Fibroblast of lung (primary cell): ENCODE results near the gene TYMS. TPM values are rescaled to one million over a fixed set of nuclear protein-coding genes. Genes with fewer than 3 reads are reported as not detected.

Source experiments
- DNase-seq, 2 donors: peaks; one replicate each; pipeline versions ENCODE4 v3.0.0 to v3.0.0-alpha.2; 2010; ENCODE audit warnings: low read depth in 2 of 2
- H2AFZ ChIP-seq: 2 replicates; pipeline ENCODE4 v1.5.1; 2012; ENCODE audit warnings: low read length, control low read depth, inconsistent platforms
- H3K27ac ChIP-seq: 2 replicates; pipeline ENCODE4 v1.5.1; 2011; ENCODE audit warnings: low read length, control low read depth; ENCODE audit not compliant: insufficient read depth
- H3K27me3 ChIP-seq: 2 replicates; pipeline ENCODE4 v1.5.1; 2011; ENCODE audit warnings: mild to moderate bottlenecking, low read length; ENCODE audit not compliant: control insufficient read depth, insufficient read depth
- H3K36me3 ChIP-seq: 2 replicates; pipeline ENCODE4 v1.5.1; 2011; ENCODE audit warnings: low read length; ENCODE audit not compliant: control insufficient read depth, insufficient read depth
- H3K4me1 ChIP-seq: 2 replicates; pipeline ENCODE4 v1.5.1; 2011; ENCODE audit warnings: low read length; ENCODE audit not compliant: control insufficient read depth, insufficient read depth; ENCODE audit errors: extremely low read depth
- H3K4me2 ChIP-seq: 2 replicates; pipeline ENCODE4 v1.5.1; 2011; ENCODE audit warnings: low read length, control low read depth; ENCODE audit not compliant: insufficient read depth; ENCODE audit errors: extremely low read depth
- H3K4me3 ChIP-seq, 4 experiments: fragments of 200-600 bp in 1 of 4; sonication (generic) in 1 of 4; replicated peaks in 1 of 4; 2 replicates each; pipeline ENCODE4 v1.5.1; 2011 to 2016; ENCODE audit warnings: low read length in 4 of 4, low read depth in 3 of 4, mild to moderate bottlenecking in 3 of 4, control low read depth in 2 of 4, inconsistent platforms in 1 of 4, mixed read lengths in 1 of 4; ENCODE audit not compliant: insufficient read depth in 1 of 4; ENCODE audit errors: control extremely low read depth in 1 of 4
- H3K79me2 ChIP-seq: 2 replicates; pipeline ENCODE4 v1.5.1; 2012; ENCODE audit warnings: mild to moderate bottlenecking, low read length, inconsistent platforms; ENCODE audit not compliant: control insufficient read depth, insufficient read depth
- H3K9ac ChIP-seq: 2 replicates; pipeline ENCODE4 v1.5.1; 2011; ENCODE audit warnings: mild to moderate bottlenecking, low read length, control low read depth; ENCODE audit not compliant: insufficient read depth
- H3K9me3 ChIP-seq: 2 replicates; pipeline ENCODE4 v1.5.1; 2012; ENCODE audit warnings: low read depth, low read length; ENCODE audit not compliant: control insufficient read depth, insufficient read depth
- H4K20me1 ChIP-seq: 2 replicates; pipeline ENCODE4 v1.5.1; 2011; ENCODE audit warnings: low read length; ENCODE audit not compliant: control insufficient read depth, insufficient read depth; ENCODE audit errors: extremely low read depth
- CTCF ChIP-seq, 2 donors: IDR thresholded peaks in 1 of 2; conservative IDR thresholded peaks in 1 of 2; 1 replicate in 1 of 2; 2 replicates in 1 of 2; pipeline ENCODE4 v1.5.1; 2011 to 2012; ENCODE audit warnings: low read length in 2 of 2, control low read depth in 1 of 2, inconsistent platforms in 1 of 2, low read depth in 1 of 2, mild to moderate bottlenecking in 1 of 2
- EZH2 ChIP-seq: IDR thresholded peaks from 2 replicates; pipeline ENCODE4 v1.5.1; 2012; ENCODE audit warnings: low read length, control low read depth, mild to moderate bottlenecking; ENCODE audit errors: missing control alignments
- polyA plus RNA-seq, 2 donors: library from polyadenylated mRNA; depleted of rRNA in 1 of 2; stranded (reverse) in 1 of 2; unstranded in 1 of 2; fragments of >200 nt; gene quantifications; 2 replicates each; pipeline ENCODE4 v1.2.1, GENCODE V29; 2011 to 2012; ENCODE audit warnings: missing spikeins in 1 of 2
- total RNA-seq: library from RNA; depleted of rRNA; stranded (reverse); fragments of >200 nt; gene quantifications from 2 replicates; pipeline ENCODE4 v1.2.1, GENCODE V29; 2014

Gene TYMS
- total and polyA plus RNA-seq, 2 donors (not counting 1 experiment from before 2014, with no cell fraction given), result 16.8 to 45.4 TPM

DNA sequence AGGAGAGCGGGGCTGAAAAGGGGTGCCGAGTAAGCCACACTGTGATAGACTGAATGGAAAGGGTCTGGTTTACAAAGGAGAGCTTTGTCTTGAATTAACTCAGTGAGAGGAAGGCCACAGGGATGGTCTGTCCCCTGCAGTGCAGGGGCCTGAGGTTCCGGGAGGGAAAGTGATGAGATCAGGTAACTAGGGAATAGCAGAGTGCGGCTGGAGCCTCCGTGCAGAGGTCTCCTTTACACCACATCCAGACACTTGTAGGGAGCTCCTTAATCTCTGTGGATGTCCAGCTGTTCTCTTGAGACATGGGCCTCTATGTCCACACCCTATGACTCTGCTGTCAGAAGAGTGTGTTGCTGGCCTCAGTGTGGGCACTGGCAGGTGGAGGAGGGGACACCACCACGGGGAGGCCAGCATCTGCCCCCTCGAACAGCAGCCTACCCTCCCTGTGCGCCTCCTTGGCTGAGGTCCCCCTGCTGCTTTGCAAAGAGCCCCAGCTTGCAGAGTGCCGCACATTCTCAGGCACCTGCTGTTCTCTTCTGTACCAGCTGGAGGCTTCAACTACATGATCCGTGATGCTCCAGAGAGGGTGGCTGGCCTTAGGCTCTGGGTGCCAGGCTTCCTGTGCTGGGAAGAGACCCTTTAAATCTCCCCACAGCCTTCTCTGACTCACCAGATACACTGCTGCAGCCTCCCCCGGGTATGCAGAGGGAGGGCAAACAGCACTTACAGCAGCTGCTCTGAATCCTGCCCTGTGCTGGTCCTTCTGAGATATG lies 29.1 kb downstream of the TYMS start:
- Histone ChIP-seq H3K79me2 (no peaks in the 10 kb centered on the region), H3K4me3 (no peak overlapping the region), H3K4me2 (no peak overlapping the region), H3K4me1 (no peaks in the 10 kb centered on the region), H3K27ac (no peak overlapping the region), H3K36me3 (peaks cover 7% of the 10 kb centered on the region), H4K20me1 (no peaks in the 10 kb centered on the region), H2AFZ (no peak overlapping the region), H3K9me3 (no peaks in the 10 kb centered on the region), H3K27me3 (no peaks in the 10 kb centered on the region), H3K9ac (no peak overlapping the region)
- TF ChIP-seq CTCF (conservative IDR thresholded peaks at IDR 0.05 in 1 of 2, IDR thresholded peaks at IDR 0.05 in 1 of 2; ENCODE audit: low read depth in 1 of 2, low read length in 2 of 2), result no peak
- no peak for TF ChIP-seq EZH2
- peak in 1 of 2 donors; percentile 5 for DNase-seq

GRCh38 chr18:688323-688722 lies 30.9 kb downstream of the TYMS start:
- Histone ChIP-seq H3K9ac (no peak overlapping the region), H3K27me3 (no peaks in the 10 kb centered on the region), H2AFZ (no peak overlapping the region), H3K4me3 (no peak overlapping the region), H3K79me2 (no peaks in the 10 kb centered on the region), H3K27ac (no peak overlapping the region), H4K20me1 (no peaks in the 10 kb centered on the region), H3K4me1 (no peaks in the 10 kb centered on the region), H3K36me3 (peaks cover 10% of the 10 kb centered on the region), H3K9me3 (no peaks in the 10 kb centered on the region), H3K4me2 (no peak overlapping the region)
- TF ChIP-seq CTCF (conservative IDR thresholded peaks at IDR 0.05 in 1 of 2, IDR thresholded peaks at IDR 0.05 in 1 of 2; ENCODE audit: low read depth in 1 of 2, low read length in 2 of 2) (no peak), EZH2 (no peak)
- DNase-seq, result no peak

DNA sequence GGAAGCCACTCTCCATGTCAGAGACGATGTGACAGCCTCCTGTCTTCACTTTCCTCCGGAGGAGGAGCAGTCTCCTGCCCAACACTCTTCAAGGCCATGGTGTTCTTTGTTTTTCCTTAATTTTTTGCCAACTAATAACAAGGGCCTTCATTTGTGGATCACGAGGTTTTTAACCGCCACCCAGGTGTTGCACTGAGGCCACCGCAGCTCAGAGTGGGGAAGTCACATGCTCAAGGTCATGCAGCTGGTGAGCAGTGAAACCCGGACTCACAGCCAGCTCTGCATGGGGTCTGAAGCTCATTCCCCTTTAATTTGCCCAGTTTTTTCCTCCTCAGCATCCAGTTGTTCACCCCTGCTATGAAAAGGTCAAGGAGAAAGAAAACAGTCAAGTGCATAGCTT lies 35.4 kb downstream of the TYMS start:
- no peak for DNase-seq
- Histone ChIP-seq H2AFZ (no peak overlapping the region), H3K9ac (no peak overlapping the region), H3K4me1 (no peaks in the 10 kb centered on the region), H3K27me3 (no peaks in the 10 kb centered on the region), H3K9me3 (no peaks in the 10 kb centered on the region), H3K4me2 (no peak overlapping the region), H3K4me3 (no peak overlapping the region), H4K20me1 (no peaks in the 10 kb centered on the region), H3K27ac (no peak overlapping the region), H3K36me3 (peaks cover 11% of the 10 kb centered on the region), H3K79me2 (no peaks in the 10 kb centered on the region)
- TF ChIP-seq CTCF (conservative IDR thresholded peaks at IDR 0.05 in 1 of 2, IDR thresholded peaks at IDR 0.05 in 1 of 2; ENCODE audit: low read depth in 1 of 2, low read length in 2 of 2), result no peak
- TF ChIP-seq EZH2, result no peak
